SK-N-SH (cell line): ENCODE results near the gene MAD1L1. TPM values are rescaled to one million over a fixed set of nuclear protein-coding genes. Genes with fewer than 3 reads are reported as not detected.

ENCODE experiments used
- CTCF ChIA-PET: fragments of 300-600, 350-600 bp; formaldehyde crosslinking; extraction: SDS; loops from one replicate; lab custom pipeline; 2021; lab: Yijun Ruan, JAX
- POLR2A ChIA-PET: fragments of 350-600 bp; sonication (Branson Sonifier 250); formaldehyde crosslinking; extraction: SDS; loops from one replicate; lab custom pipeline; 2020; ENCODE audit warnings: antibody characterized with exemption, inconsistent platforms; lab: Yijun Ruan, JAX
- DNase-seq: peaks from one replicate; pipeline ENCODE4 v3.0.0; 2012
- H2AFZ ChIP-seq: fragments of 200-600 bp; sonication (generic); 2 replicates; pipeline ENCODE4 v1.8.1; 2016; ENCODE audit warnings: antibody characterized with exemption, mild to moderate bottlenecking, low read depth
- H3F3A ChIP-seq: fragments of 200-600 bp; sonication (generic); replicated peaks from 2 replicates; pipeline ENCODE3; 2016; ENCODE audit warnings: antibody characterized with exemption, mild to moderate bottlenecking; ENCODE audit not compliant: insufficient read depth
- H3K27ac ChIP-seq, 2 experiments: fragments of 200-500 bp in 1 of 2; fragments of 200-600 bp in 1 of 2; sonication (Bioruptor generic) in 1 of 2; sonication (generic), shearing (Covaris generic) in 1 of 2; 2 replicates each; pipeline versions ENCODE4 v1.5.1 to v1.6.1; 2014 to 2016; ENCODE audit warnings: low read depth in 2 of 2, inconsistent platforms in 1 of 2, low read length in 1 of 2, mild to moderate bottlenecking in 1 of 2, mixed read lengths in 1 of 2
- H3K27me3 ChIP-seq: fragments of 200-600 bp; sonication (generic), shearing (Covaris generic); 2 replicates; pipeline ENCODE4 v1.6.1; 2016; ENCODE audit warnings: mixed run types; ENCODE audit not compliant: insufficient read depth
- H3K36me3 ChIP-seq, 2 experiments: fragments of 200-500 bp in 1 of 2; fragments of 200-600 bp in 1 of 2; sonication (Bioruptor generic) in 1 of 2; sonication (generic) in 1 of 2; replicated peaks in 1 of 2; 2 replicates each; pipeline versions ENCODE3 to v1.5.1; 2014 to 2016; ENCODE audit warnings: low read length in 1 of 2, mild to moderate bottlenecking in 1 of 2; ENCODE audit not compliant: insufficient read depth in 2 of 2, control insufficient read depth in 1 of 2
- H3K4me1 ChIP-seq, 2 experiments: fragments of 200-500 bp in 1 of 2; fragments of 200-600 bp in 1 of 2; sonication (Bioruptor generic) in 1 of 2; sonication (generic), shearing (Covaris generic) in 1 of 2; 2 replicates each; pipeline versions ENCODE4 v1.5.1 to v1.6.1; 2014 to 2016; ENCODE audit warnings: low read depth in 1 of 2, low read length in 1 of 2, mixed run types in 1 of 2; ENCODE audit not compliant: insufficient read depth in 2 of 2, control insufficient read depth in 1 of 2
- H3K4me2 ChIP-seq: fragments of 200-600 bp; sonication (generic), shearing (Covaris generic); 2 replicates; pipeline ENCODE4 v1.6.1; 2017; ENCODE audit warnings: mixed run types
- H3K4me3 ChIP-seq, 2 experiments: fragments of 200-500 bp in 1 of 2; fragments of 200-600 bp in 1 of 2; sonication (Bioruptor generic) in 1 of 2; sonication (generic), shearing (Covaris generic) in 1 of 2; 2 replicates each; pipeline versions ENCODE4 v1.5.1 to v1.8.1; 2014 to 2016; ENCODE audit warnings: low read depth in 2 of 2, inconsistent platforms in 1 of 2, low read length in 1 of 2, mild to moderate bottlenecking in 1 of 2, mixed read lengths in 1 of 2, moderate library complexity in 1 of 2
- H3K79me2 ChIP-seq: fragments of 200-600 bp; sonication (generic); 2 replicates; pipeline ENCODE4 v1.8.1; 2017; ENCODE audit warnings: mild to moderate bottlenecking; ENCODE audit not compliant: insufficient read depth
- H3K9ac ChIP-seq: fragments of 200-600 bp; sonication (generic); 2 replicates; pipeline ENCODE4 v1.6.1; 2017; ENCODE audit warnings: mixed run types
- H3K9me2 ChIP-seq: fragments of 200-600 bp; sonication (generic); 2 replicates; pipeline ENCODE4 v1.6.1; 2017; ENCODE audit warnings: mixed run types
- H3K9me3 ChIP-seq: fragments of 200-600 bp; sonication (generic); 2 replicates; pipeline ENCODE4 v1.6.1; 2017; ENCODE audit warnings: mixed run types, mild to moderate bottlenecking, moderate library complexity
- H4K20me1 ChIP-seq: fragments of 200-600 bp; sonication (generic); 2 replicates; pipeline ENCODE4 v1.6.1; 2017; ENCODE audit warnings: mild to moderate bottlenecking, mixed run types; ENCODE audit not compliant: insufficient read depth
- FOSL2 ChIP-seq: IDR thresholded peaks from 2 replicates; pipeline ENCODE4 v1.4.0; 2012; ENCODE audit warnings: low read depth, mild to moderate bottlenecking, moderate library complexity, borderline replicate concordance
- FOXM1 ChIP-seq: IDR thresholded peaks from 2 replicates; pipeline ENCODE4 v1.4.0; 2012; ENCODE audit warnings: low read depth, mild to moderate bottlenecking
- GABPA ChIP-seq: IDR thresholded peaks from 2 replicates; pipeline ENCODE4 v1.4.0; 2012; ENCODE audit warnings: low read depth, mild to moderate bottlenecking
- IRF3 ChIP-seq: fragments of 150-350 bp; IDR thresholded peaks from 2 replicates; pipeline ENCODE4 v1.6.1; 2016; ENCODE audit warnings: mild to moderate bottlenecking, low read depth, low read length
- MAX ChIP-seq: IDR thresholded peaks from 2 replicates; pipeline ENCODE4 v1.4.0; 2012; ENCODE audit warnings: low read depth
- NRF1 ChIP-seq: IDR thresholded peaks from 2 replicates; pipeline ENCODE4 v1.6.1; 2012; ENCODE audit warnings: low read depth, mild to moderate bottlenecking, low read length
- PBX3 ChIP-seq: IDR thresholded peaks from 2 replicates; pipeline ENCODE4; 2012
- POLR2AphosphoS5 ChIP-seq: IDR thresholded peaks from 2 replicates; pipeline ENCODE4 v1.6.1; 2012; ENCODE audit warnings: low read depth, low read length
- RAD21 ChIP-seq: IDR thresholded peaks from 2 replicates; pipeline ENCODE4 v1.6.1; 2012; ENCODE audit warnings: mild to moderate bottlenecking, low read length
- REST ChIP-seq: IDR thresholded peaks from 2 replicates; pipeline ENCODE4 v1.6.1; 2012; ENCODE audit warnings: mild to moderate bottlenecking, low read depth, low read length, moderate library complexity
- RXRA ChIP-seq: IDR thresholded peaks from 2 replicates; pipeline ENCODE4 v1.4.0; 2012; ENCODE audit warnings: low read depth, mild to moderate bottlenecking, borderline replicate concordance
- SIN3A ChIP-seq: IDR thresholded peaks from 2 replicates; pipeline ENCODE4 v1.6.1; 2012; ENCODE audit warnings: low read depth, mild to moderate bottlenecking, low read length, moderate library complexity, borderline replicate concordance
- TAF1 ChIP-seq: IDR thresholded peaks from 2 replicates; pipeline ENCODE4 v1.6.1; 2012; ENCODE audit warnings: low read depth, mild to moderate bottlenecking, low read length, moderate library complexity, borderline replicate concordance
- TCF12 ChIP-seq: IDR thresholded peaks from 2 replicates; pipeline ENCODE4 v1.4.0; 2012
- TEAD4 ChIP-seq: IDR thresholded peaks from 2 replicates; pipeline ENCODE4 v1.4.0; 2012; ENCODE audit warnings: mild to moderate bottlenecking, borderline replicate concordance; ENCODE audit not compliant: insufficient read depth
- USF2 ChIP-seq: fragments of 150-350 bp; IDR thresholded peaks from 2 replicates; pipeline ENCODE4 v1.6.1; 2017; ENCODE audit warnings: antibody characterized with exemption, low read length, low read depth, borderline replicate concordance
- ZBTB33 ChIP-seq: IDR thresholded peaks from 2 replicates; pipeline ENCODE4 v1.4.0; 2012; ENCODE audit warnings: low read depth, borderline replicate concordance
- WGBS: methylation state at CpG from one replicate; pipeline ENCODE4 v1.1.6; 2017; ENCODE audit warnings: low lambda C conversion rate; 5-methylcytosine and 5-hydroxymethylcytosine counted together
- polyA plus RNA-seq, 3 experiments: library from polyadenylated mRNA; depleted of rRNA; stranded (reverse); fragments of >200 nt; gene quantifications; 2 replicates each; pipeline ENCODE4 v1.2.3, GENCODE V29; 2012

MAD1L1 gene
- polyA plus RNA-seq, 1 of the 3 experiments (the other 2 are of a cell fraction) = 46.2 TPM

GRCh38 chr7:2249744-2250323 is 17.1 kb upstream of the MAD1L1 start (continued):
- no peak for TF ChIP-seq IRF3
- TF ChIP-seq FOXM1 = no peak

DNA sequence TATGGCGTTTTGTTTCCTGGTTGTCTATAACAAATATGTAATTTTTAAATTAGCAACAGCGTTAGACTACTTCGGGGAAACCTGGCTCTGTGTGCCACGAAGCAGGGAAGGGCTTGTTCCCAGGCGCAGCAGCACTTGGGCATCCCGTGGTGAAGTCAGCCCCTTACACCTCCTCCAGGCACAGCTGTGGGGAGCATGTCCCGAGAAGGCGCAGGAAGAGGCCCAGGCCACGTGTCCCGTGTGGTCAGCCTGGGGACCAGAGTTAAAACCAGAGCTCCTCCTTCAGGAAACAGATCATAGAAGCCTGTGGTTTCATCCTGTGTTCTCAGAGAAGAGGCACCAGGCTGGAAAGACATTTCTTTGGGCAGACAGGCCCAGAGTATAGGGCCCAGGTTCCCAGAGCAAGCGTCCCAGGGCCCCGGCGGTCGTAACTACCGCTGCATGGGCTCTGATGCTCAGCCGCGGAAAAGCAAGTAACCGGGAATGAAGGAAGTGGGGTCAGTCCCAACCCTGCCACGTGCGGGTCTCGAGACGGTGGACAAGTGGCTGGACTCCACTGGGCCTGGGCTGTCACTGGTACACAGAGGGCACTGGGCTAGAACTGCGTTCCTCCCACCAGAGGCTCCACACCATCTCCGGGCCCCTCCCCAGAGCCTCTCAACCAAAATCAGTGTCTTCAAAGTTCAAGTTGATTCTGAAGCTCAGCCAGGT is 16.4 kb upstream of the MAD1L1 start:
- H3K4me2 ChIP-seq = peak overlapping the region; percentile 66
- H3K79me2 ChIP-seq = peaks cover under 1% of the 10 kb centered on the region; the same call in 1 of the 2 replicates
- ChIA-PET CTCF (interaction anchor here (0.7 to 2.5 kb wide), 4 partner anchors 10 to 99 kb away, joined by 3 to 23 read pairs (median 6); no protein-coding TSS in a partner anchor), POLR2A (interaction anchor here (1.0 to 1.1 kb wide), 2 partner anchors 34 to 106 kb away, joined by 3 to 4 read pairs; no protein-coding TSS in a partner anchor)
- peaks cover 0 to 6% of the 10 kb centered on the region in 2 experiments for H3K36me3 ChIP-seq
- peak overlapping the region; percentile 73 to 98 for H3K27ac ChIP-seq
- H3F3A ChIP-seq = peaks cover 32% of the 10 kb centered on the region
- 67% methylated on average over 21 of the region's 24 CpGs for WGBS
- peak overlapping the region; percentile 65 for H3K9ac ChIP-seq
- H2AFZ ChIP-seq = peak overlapping the region; percentile 64
- H4K20me1 ChIP-seq = no peaks in the 10 kb centered on the region
- no peaks in the 10 kb centered on the region for H3K27me3 ChIP-seq
- H3K9me3 ChIP-seq = no peaks in the 10 kb centered on the region
- peaks cover 5 to 16% of the 10 kb centered on the region in 2 experiments; a peak in 3 of 4 replicates for H3K4me1 ChIP-seq
- peak; percentile 61 for DNase-seq
- peak overlapping the region in 1 of 2 experiments; percentile 20; a peak in 2 of 4 replicates for H3K4me3 ChIP-seq
- H3K9me2 ChIP-seq = no peaks in the 10 kb centered on the region
- 0 out of 2 replicates have a peak, but pooled peaks have one; percentile 18 for TF ChIP-seq TEAD4
- TF ChIP-seq RXRA = no peak
- peak; percentile 100 for TF ChIP-seq MAX
- peak; percentile 66 for TF ChIP-seq POLR2AphosphoS5
- TF ChIP-seq FOSL2 = no peak
- TF ChIP-seq RAD21 = peak; percentile 23; the same call in 1 of the 2 replicates
- peak; percentile 58 for TF ChIP-seq GABPA
- peak; percentile 81 for TF ChIP-seq TCF12
- peak; percentile 72 for TF ChIP-seq USF2
- peak; percentile 71; the same call in 1 of the 2 replicates for TF ChIP-seq TAF1
- TF ChIP-seq PBX3 = peak; percentile 35; the same call in 1 of the 2 replicates
- peak; percentile 60 for TF ChIP-seq NRF1
- no peak for TF ChIP-seq FOXM1
- peak; percentile 46; the same call in 1 of the 2 replicates for TF ChIP-seq ZBTB33
- TF ChIP-seq REST = no peak
- peak; percentile 82; the same call in 1 of the 2 replicates for TF ChIP-seq SIN3A
